Keratinocyte (primary cell): ENCODE results near the gene TBC1D4. TPM values are rescaled to one million over a fixed set of nuclear protein-coding genes. Genes with fewer than 3 reads are reported as not detected.

Experiments used
- DNase-seq: peaks from one replicate; pipeline ENCODE4 v3.0.0-alpha.2; 2011; ENCODE audit warnings: low read depth, missing footprints, low spot score
- FAIRE-seq: peaks from 2 replicates; lab custom pipeline; 2011; peaks lifted over from hg19 to GRCh38; lab: Jason Lieb, UNC
- H2AFZ ChIP-seq: 2 replicates; pipeline ENCODE4 v1.6.0; 2012; ENCODE audit warnings: low read length, control low read depth, inconsistent platforms; ENCODE audit not compliant: control insufficient read depth
- H3K27ac ChIP-seq: 2 replicates; pipeline ENCODE4 v1.5.1; 2011; ENCODE audit warnings: low read length; ENCODE audit not compliant: control insufficient read depth, insufficient read depth
- H3K27me3 ChIP-seq: 3 replicates; pipeline ENCODE4 v1.6.0; 2011; ENCODE audit warnings: low read length; ENCODE audit not compliant: control insufficient read depth, insufficient read depth; ENCODE audit errors: extremely low read depth
- H3K36me3 ChIP-seq, 2 experiments: 2 replicates in 1 of 2; 3 replicates in 1 of 2; pipeline ENCODE4 v1.5.1; 2011; ENCODE audit warnings: low read length in 2 of 2, mild to moderate bottlenecking in 1 of 2; ENCODE audit not compliant: control insufficient read depth in 2 of 2, insufficient read depth in 2 of 2; ENCODE audit errors: extremely low read depth in 1 of 2
- H3K4me1 ChIP-seq: 3 replicates; pipeline ENCODE4 v1.5.1; 2011; ENCODE audit warnings: low read length; ENCODE audit not compliant: control insufficient read depth, insufficient read depth; ENCODE audit errors: extremely low read depth
- H3K4me2 ChIP-seq: 3 replicates; pipeline ENCODE4 v1.6.0; 2011; ENCODE audit warnings: low read depth, low read length; ENCODE audit not compliant: control insufficient read depth, insufficient read depth; ENCODE audit errors: extremely low read depth
- H3K4me3 ChIP-seq, 3 experiments: fragments of 200-600 bp in 1 of 3; sonication (generic) in 1 of 3; 2 replicates in 2 of 3; 3 replicates in 1 of 3; pipeline ENCODE4 v1.5.1; 2011 to 2016; ENCODE audit warnings: low read length in 3 of 3, mild to moderate bottlenecking in 3 of 3, control low read depth in 2 of 3, inconsistent platforms in 1 of 3, low read depth in 1 of 3, mixed read lengths in 1 of 3, mixed run types in 1 of 3, moderate library complexity in 1 of 3; ENCODE audit not compliant: control insufficient read depth in 2 of 3, insufficient read depth in 2 of 3; ENCODE audit errors: extremely low read depth in 1 of 3
- H3K79me2 ChIP-seq: 2 replicates; pipeline ENCODE4 v1.6.0; 2012; ENCODE audit warnings: low read length; ENCODE audit not compliant: control insufficient read depth, insufficient read depth
- H3K9ac ChIP-seq: 3 replicates; pipeline ENCODE4 v1.6.0; 2011; ENCODE audit warnings: low read length; ENCODE audit not compliant: control insufficient read depth, insufficient read depth; ENCODE audit errors: extremely low read depth
- H3K9me1 ChIP-seq: 3 replicates; pipeline ENCODE4 v1.6.0; 2011; ENCODE audit warnings: low read length; ENCODE audit not compliant: control insufficient read depth, insufficient read depth; ENCODE audit errors: extremely low read depth
- H3K9me3 ChIP-seq: 2 replicates; pipeline ENCODE4 v1.5.1; 2012; ENCODE audit warnings: low read depth, low read length; ENCODE audit not compliant: control insufficient read depth
- H4K20me1 ChIP-seq: 3 replicates; pipeline ENCODE4 v1.6.0; 2011; ENCODE audit warnings: low read length; ENCODE audit not compliant: control insufficient read depth, insufficient read depth; ENCODE audit errors: extremely low read depth
- CTCF ChIP-seq, 3 experiments: IDR thresholded peaks in 1 of 3; conservative IDR thresholded peaks in 1 of 3; optimal IDR thresholded peaks in 1 of 3; 2 replicates in 2 of 3; 3 replicates in 1 of 3; pipeline versions ENCODE3 to v1.5.1; 2011; ENCODE audit warnings: low read length in 3 of 3, mild to moderate bottlenecking in 3 of 3, moderate library complexity in 2 of 3, control low read depth in 1 of 3, inconsistent platforms in 1 of 3; ENCODE audit not compliant: insufficient read depth in 2 of 3; ENCODE audit errors: extremely low read depth in 1 of 3
- EZH2 ChIP-seq: IDR thresholded peaks from one replicate; pipeline ENCODE4 v1.6.1; 2012; ENCODE audit warnings: inconsistent platforms, mild to moderate bottlenecking, low read length, moderate library complexity
- dilution Hi-C: fragments of 300-500 bp; cut with MboI; formaldehyde crosslinking; loops from one replicate; pipeline ENCODE4 v1.7.0; 2020; ENCODE audit warnings: low sequenced_read_pairs; ENCODE audit not compliant: extremely low pct_ligation_motif_present
- polyA plus RNA-seq, 5 experiments: library from polyadenylated mRNA; depleted of rRNA in 3 of 5; stranded (reverse) in 3 of 5; stranded (forward) in 1 of 5; unstranded in 1 of 5; fragments of >200 nt; gene quantifications; 1 replicate in 1 of 5; 2 replicates in 3 of 5; 3 replicates in 1 of 5; pipeline versions ENCODE4 v1.2.1 to v1.2.3, GENCODE V29; 2011 to 2012; ENCODE audit warnings: missing spikeins in 2 of 5, low read depth in 1 of 5, low replicate concordance in 1 of 5

The TBC1D4 gene
- polyA plus RNA-seq, 1 donor (not counting 4 experiments of a cell fraction or from before 2014, with no cell fraction given), result 14.2 TPM

GRCh38 chr13:75506018-75506417, 24.0 kb upstream of the TBC1D4 start:
- no peak for TF ChIP-seq EZH2
- no peak for TF ChIP-seq CTCF (optimal IDR thresholded peaks at IDR 0.05 in 1 of 3, IDR thresholded peaks at IDR 0.05 in 1 of 3, conservative IDR thresholded peaks at IDR 0.05 in 1 of 3; ENCODE audit: extremely low read depth in 1 of 3, insufficient read depth in 2 of 3, low read length in 3 of 3)
- Histone ChIP-seq H3K36me3 (no peaks in the 10 kb centered on the region), H3K9me3 (no peaks in the 10 kb centered on the region), H3K9me1 (no peaks in the 10 kb centered on the region), H3K27me3 (no peaks in the 10 kb centered on the region), H3K4me3 (no peak overlapping the region), H4K20me1 (no peaks in the 10 kb centered on the region), H3K27ac (no peak overlapping the region), H3K79me2 (no peaks in the 10 kb centered on the region), H3K9ac (no peak overlapping the region), H2AFZ (no peak overlapping the region), H3K4me2 (no peak overlapping the region), H3K4me1 (no peaks in the 10 kb centered on the region)
- dilution Hi-C loops, result no loop called here
- FAIRE-seq (no peak), DNase-seq (no peak)

DNA sequence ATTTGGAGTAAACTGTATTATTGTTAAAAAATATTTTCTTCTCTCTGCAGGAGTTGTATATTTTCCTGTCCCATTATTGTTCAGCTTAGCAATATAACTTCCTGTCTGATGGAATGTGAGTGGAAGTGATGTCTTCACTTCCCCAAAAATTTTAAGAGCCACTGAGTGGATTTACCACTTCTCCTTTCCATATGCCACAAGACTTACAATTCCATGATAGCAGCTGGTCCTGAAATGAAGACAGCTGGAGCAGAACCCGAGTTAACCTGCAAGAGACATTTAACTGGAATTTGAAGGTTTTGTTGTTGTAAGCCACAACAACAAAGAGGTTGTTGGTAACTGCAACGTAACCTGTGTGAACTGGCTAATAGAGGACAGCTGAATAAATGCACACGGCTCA, 23.4 kb upstream of the TBC1D4 start:
- H3K9ac ChIP-seq, result no peak overlapping the region
- DNase-seq (no peak), FAIRE-seq (no peak)
- TF ChIP-seq CTCF (optimal IDR thresholded peaks at IDR 0.05 in 1 of 3, IDR thresholded peaks at IDR 0.05 in 1 of 3, conservative IDR thresholded peaks at IDR 0.05 in 1 of 3; ENCODE audit: extremely low read depth in 1 of 3, insufficient read depth in 2 of 3, low read length in 3 of 3), result no peak
- no peak for TF ChIP-seq EZH2
- no peaks in the 10 kb centered on the region for H3K36me3 ChIP-seq
- dilution Hi-C loops, result no loop called here
- no peak overlapping the region for H2AFZ ChIP-seq
- H3K27ac ChIP-seq, result no peak overlapping the region
- no peak overlapping the region for H3K4me2 ChIP-seq
- no peaks in the 10 kb centered on the region for H3K9me3 ChIP-seq
- no peaks in the 10 kb centered on the region for H3K27me3 ChIP-seq
- no peak overlapping the region for H3K4me3 ChIP-seq
- H3K79me2 ChIP-seq, result no peaks in the 10 kb centered on the region
- no peaks in the 10 kb centered on the region for H4K20me1 ChIP-seq
- H3K4me1 ChIP-seq, result no peaks in the 10 kb centered on the region
- H3K9me1 ChIP-seq, result no peaks in the 10 kb centered on the region
